ENCODE results near the gene CCDC142. TPM values are rescaled to one million over a fixed set of nuclear protein-coding genes. Genes with fewer than 3 reads are reported as not detected.
"Not testable (repeated sequence)": the region's sequence is repeated elsewhere in the genome, so short reads cannot be mapped to it uniquely, and the experiment has no call there.

The CCDC142 gene
- total RNA-seq, 1 experiment from 2014 or later, result 15.7 TPM

DNA sequence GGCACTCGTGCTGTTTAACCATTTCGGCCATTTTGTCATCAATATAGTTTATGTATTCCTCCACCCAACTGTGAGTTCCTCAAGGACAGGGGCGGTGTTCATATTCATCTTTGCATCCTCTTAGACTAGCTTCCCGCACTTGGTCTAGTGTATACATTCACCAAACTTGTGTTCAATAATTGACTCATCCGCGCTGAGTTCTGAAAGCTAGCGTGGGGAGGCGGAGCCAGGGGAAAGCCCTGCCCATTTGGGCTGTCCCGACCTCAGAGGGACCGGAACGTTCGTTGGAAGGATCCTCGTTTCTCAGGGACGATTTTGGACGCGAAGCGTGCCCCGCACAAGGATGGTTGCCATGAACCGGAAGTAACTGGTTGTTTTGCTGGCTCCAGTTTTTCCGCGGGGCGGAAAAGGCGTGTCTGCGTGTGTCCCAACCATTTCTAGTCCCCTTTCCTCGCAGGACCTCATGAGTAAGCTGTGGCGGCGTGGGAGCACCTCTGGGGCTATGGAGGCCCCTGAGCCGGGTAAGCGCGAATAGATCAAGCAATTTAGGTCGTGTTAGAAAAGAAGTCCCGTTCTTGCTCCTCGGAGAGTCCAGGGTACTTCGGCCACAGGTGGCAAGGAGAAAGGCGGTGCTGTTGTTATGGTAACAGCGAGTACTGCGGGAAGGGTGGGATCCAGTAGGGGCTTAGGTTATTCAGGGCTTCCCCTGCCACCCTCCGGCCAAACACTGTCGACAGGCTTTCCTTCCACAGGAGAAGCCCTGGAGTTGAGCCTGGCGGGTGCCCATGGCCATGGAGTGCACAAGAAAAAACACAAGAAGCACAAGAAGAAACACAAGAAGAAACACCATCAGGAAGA lies 27.9 kb downstream of the CCDC142 start, which contains the start of gene INO80B:
Gene INO80B, plus strand, starts transcription at position 434 of the 858 bp plus-strand sequence. Its CDS starts 30 bp downstream, at position 464.
- peak; percentile 97 for DNase-seq (ENCODE audit: low spot score)
- in situ Hi-C loops (cut with HindIII; ENCODE audit: low sequenced_read_pairs), result no loop called here

DNA sequence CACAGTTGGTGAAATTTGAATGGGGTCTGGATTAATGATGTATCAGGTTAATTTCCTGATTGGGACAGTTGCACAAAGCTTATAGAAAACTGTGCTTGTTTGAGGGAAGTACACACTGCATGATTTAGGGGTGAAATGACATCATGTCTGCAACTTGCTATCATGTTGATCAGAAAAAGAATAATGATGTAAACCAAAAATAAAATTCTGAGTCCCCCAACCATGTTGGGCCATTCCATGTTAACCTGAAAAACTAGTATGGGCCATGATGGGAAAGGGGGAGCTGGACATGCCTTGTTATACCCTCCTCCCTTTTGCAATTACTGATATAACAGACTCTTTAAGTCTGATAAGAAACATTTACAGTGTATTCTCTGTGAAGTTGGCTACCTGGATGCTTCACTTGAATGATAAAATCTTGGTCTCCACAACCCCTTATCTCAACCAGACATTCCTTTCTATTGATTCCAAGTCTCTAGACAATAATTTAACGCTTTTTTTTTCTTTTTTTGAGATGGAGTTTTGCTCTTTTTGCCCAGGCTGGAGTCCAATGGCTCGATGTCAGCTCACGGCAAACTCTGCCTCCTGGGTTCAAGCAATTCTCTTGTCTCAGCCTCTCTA lies 32.1 kb downstream of the CCDC142 start:
- in situ Hi-C loops (cut with HindIII; ENCODE audit: low sequenced_read_pairs), result no loop called here
- no peak for DNase-seq (ENCODE audit: low spot score)

DNA sequence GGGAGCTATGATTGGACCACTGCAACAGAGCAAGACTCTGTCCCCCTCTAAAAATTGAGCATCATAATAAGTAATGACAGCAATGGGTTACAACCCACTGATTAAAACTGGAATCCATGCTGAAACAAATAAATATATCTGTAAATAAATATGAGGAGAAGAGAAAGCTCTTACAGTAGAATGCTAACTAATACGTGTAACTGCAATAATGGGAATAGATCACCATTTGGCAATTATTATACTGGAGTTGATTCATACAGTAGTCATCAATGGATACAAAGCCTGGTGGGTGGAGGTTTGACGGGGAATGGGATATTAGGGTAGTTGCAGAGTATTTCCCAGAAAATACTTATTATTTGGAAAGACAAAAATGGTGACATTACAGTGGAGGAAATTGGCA lies 34.0 kb downstream of the CCDC142 start:
- in situ Hi-C loops (cut with HindIII; ENCODE audit: low sequenced_read_pairs), result no loop called here
- DNase-seq (ENCODE audit: low spot score), result no peak

DNA sequence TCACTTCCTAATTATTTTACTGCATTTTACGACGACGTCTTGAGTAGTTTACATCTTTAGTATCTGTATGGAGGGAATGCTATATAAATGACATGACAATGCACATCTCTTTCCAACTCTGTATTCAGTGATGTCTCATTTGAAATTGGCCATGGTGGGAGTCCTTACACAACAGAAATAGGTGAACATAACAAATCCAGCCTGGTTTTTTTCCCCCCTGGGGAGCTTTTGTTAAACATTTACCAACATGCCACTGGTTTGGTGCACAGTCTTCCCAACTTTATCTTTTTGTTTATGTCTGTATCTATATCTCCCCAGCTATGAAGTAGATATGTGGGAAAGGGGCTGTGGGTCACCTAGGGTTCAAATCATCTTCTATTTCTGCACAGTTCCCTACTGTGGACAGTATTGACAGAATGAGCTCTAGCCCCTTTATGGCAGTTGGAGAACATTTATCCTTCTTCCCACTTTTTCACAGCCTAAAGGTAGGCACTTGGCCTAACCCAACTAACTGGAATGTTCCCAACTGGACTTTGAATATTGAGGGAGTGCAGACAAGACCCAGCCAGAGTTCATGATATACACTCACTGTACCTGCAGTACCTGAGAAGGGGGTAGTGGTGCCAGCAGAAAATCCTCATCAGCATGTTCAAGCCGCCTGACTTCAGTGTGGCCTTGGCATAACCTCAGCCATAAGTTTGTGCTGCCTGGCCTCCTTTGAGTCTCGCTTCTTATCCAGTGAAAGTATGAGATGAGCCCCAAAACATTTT lies 35.4 kb downstream of the CCDC142 start:
- DNase-seq (ENCODE audit: low spot score), result no peak
- in situ Hi-C loops (cut with HindIII; ENCODE audit: low sequenced_read_pairs), result no loop called here

DNA sequence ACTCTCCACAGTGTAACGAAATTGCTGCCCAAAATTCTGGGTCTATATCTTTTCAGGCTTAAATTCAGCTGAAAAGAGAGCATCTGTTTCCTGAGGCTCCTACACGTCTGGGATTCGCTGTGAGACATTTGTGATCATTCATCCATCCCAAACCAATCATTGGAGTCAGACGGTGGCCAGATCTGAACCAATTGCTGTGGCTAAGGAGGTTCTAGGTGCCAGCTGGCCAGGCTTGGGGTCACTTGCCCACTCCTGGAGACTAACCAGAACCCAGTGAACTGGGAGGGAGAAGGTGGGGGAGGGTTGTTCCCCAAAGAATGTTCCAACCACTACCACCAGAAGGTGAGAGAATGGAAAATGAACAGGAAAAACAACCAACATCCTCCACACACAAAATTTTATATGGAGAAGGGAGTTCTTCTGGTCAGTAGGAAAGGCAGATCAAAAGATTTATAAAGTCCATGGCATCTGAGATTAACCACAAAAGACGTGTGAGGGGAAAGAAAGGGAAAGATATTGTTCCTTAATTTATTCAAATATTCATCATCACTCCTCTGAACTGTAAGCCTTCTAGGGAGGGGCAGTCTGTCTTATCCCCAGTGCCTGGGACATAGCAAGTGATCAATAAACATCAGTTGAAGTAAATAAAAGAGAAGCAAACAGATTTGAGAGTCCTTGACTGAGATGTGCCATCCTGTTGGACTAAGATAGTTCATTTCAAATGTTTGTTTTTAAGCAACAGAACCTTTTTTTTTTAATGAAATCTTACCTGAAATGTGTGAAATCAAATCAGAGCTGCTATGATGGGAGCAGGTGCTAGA lies 38.1 kb downstream of the CCDC142 start:
- in situ Hi-C loops (cut with HindIII; ENCODE audit: low sequenced_read_pairs), result no loop called here
- DNase-seq (ENCODE audit: low spot score), result no peak

DNA sequence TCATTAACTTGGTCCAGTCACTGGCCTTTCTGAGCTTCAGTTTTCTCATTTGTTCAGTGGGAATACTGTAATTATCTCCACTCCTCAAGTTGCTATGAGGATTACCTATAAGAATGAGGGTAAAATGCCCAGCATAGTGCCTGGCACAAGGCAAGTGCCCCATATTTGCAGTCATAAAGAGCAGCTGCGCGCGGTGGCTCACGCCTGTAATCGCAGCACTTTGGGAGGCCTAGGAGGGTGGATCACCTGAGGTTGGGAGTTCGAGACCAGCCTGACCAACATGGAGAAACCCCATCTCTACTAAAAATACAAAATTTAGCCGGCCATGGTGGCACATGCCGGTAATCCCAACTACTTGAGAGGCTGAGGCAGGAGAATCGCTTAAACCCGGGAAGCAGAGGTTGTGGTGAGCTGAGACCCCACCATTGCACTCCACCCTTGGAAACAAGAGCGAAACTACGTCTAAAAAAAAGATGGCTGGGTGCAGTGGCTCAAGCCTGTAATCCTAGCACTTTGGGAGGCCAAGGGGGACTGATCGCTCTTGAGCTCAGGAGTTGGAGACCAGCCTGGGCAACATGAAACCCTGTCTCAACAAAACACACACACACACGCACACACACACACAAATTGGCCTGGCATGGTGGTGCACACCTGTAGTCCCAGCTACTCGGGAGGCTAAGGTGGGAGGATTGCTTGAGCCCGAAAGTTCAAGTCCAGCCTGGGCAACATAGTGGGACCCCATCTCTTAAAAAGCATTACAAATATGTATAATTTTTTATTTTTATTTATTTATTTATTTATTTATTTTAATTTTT lies 40.1 kb downstream of the CCDC142 start:
- in situ Hi-C loops (cut with HindIII; ENCODE audit: low sequenced_read_pairs), result not testable (repeated sequence)

DNA sequence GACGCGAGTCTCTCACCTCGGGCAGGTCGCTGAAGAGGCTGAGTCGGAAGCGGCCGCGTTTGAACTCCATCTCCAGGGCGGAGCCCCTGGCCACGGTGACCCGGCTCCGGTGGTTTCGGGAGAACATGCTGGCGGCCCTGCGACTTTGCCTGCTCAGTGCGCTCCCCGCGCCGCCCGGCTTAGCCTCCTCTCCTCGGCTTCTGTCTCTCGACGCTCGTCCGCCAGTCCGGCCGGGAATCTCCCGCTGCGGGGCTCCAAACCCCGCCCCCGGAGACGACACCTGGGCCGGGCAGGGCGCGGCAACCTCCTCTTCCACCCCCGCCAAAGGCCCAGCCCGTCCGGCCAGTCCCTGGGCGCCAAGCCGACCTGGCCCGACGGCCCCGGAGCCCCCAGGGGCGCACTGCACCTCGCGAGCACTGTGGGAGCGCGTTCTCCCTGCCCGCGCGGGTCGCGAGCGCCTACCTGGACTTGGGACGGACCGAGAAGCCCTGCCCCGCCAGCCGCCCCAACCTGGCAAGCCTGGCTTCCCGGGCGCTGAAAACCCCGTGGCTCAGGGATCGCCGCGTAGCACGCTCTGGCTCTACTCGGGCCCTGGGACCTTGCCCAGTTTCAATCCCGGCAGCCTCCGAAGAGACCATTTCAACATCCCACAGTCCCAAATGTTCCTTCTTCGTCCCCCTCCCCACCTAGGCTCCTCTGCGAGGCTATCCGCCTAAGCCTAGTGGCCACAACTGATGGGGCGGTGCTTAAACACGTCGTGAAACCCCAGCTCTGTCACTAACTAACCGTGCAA lies 40.9 kb downstream of the CCDC142 start, which contains the start of gene RTKN:
Gene RTKN, minus strand, starts transcription at position 248 of the 793 bp plus-strand sequence. Its CDS starts 121 bp downstream, at position 127.
- peak; percentile 29 for DNase-seq (ENCODE audit: low spot score)
- in situ Hi-C loops (cut with HindIII; ENCODE audit: low sequenced_read_pairs), result no loop called here

More for the DNA sequence above, 40.1 kb downstream of the CCDC142 start:
- DNase-seq (ENCODE audit: low spot score), result not testable (repeated sequence)

DNA sequence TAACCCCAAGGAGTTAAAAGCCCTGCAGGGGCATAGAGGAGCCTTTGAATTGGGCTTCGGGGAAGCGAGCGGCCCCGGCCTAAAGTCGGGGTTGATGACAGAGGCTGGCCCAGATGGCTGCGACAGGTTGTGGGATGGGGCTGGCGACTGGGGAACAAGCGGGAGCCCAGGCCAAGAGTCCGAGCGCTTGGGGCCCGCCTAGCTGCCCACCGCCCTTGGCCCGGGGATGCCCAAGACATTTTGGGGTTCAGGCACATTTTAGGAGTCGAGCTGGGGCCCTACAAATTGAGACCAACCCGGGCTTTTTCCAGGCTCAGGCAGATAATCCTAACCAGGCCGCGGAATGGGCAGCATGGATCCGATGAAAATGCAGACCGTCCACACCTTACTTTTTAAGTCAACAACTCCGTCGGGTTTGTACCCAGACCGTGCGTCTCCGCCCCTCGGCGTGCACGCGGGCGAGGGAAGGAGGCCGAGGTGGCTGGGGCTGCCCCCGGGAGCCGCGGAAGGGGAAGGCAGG lies 41.6 kb downstream of the CCDC142 start:
- DNase-seq (ENCODE audit: low spot score), result no peak

DNA sequence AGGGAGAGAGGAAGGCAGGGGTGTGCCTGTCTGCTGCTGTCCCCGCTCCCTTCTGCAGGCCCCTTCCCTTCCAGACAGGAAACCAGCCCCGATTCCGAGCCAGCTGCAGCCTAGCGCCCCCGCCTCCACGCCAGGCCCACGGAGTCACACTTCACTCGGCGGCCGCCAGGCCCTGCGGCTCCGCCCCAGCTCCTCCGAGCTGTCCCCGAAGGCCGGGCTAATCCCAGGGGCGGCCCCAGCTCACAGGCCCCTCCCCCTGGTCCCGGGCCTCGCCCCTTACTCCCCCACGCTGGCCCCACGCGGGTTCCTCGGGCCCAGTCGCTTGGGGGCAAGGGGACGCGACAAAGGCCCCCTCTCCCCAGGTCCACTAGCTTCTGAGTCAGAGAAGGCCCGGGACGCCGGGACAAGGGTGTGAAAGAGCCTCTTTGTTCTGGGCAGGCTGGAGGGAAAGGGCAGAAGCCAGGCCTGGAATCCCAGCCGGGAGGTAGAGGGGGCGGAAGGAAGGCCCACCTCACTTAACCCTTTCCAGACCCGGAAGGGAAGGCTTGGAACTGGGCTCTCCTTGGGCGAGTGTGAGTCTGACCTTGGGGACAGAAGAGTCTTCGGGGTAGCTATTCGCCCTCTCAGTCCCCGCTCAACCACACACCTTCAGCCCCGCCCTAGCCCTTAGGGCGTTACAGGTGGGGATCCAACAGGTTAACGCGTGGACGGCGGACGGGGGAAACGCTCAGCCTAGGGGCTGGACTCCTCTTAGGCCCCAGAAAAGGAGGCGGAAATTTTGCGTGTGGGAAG lies 42.2 kb downstream of the CCDC142 start:
- in situ Hi-C loops (cut with HindIII; ENCODE audit: low sequenced_read_pairs), result no loop called here
- peak; percentile 53 for DNase-seq (ENCODE audit: low spot score)

More for the DNA sequence above, 41.6 kb downstream of the CCDC142 start:
- in situ Hi-C loops (cut with HindIII; ENCODE audit: low sequenced_read_pairs), result no loop called here

DNA sequence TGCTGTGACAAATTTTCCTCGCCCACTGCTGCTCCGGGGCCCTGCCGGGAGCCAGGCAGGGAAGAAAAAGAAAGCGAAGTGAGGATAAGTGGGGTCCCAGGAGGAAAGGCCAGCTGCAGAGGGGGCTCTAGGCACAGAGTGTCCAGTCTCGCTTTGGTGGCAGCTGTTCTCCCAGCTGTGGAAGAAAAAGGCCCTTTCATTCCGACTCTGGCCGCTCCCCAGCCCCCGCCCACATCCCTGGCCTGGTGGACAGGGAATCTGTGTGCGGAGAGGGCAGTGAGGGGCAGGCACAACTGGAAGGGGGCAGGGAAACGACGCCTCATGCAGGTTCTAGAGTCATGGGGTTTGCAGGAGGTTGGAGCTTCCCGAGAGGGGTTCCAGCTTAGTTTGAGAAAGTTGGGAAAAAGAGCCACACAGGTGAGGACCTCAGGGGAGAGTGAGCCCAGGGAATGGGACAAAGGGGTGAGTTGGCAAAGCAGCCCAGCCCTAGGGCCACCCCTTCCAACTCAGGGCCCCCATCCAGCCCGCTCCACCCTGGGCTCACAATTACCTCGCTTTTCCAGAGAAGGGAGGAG lies 42.9 kb downstream of the CCDC142 start:
- no peak for DNase-seq (ENCODE audit: low spot score)

DNA sequence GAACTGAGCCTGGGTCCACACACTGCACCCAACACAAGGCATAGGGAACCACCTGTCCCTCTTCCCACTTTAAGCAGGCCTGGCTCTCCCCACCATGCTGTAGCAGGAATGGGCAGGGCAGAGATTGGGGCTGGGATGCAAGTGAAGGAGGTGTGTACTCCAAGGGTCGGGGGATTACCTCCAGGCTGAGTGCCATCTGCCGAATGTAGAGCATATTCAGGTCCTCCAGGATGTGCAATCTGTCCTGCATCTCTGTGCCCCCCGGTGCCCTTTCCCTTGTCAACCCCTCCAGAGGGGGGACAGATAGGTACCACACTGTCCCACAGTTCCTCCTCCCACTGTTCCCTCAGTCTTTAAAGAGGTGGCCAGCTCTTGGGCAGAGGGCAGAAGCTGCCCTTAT lies 43.4 kb downstream of the CCDC142 start:
- in situ Hi-C loops (cut with HindIII; ENCODE audit: low sequenced_read_pairs), result no loop called here
- no peak for DNase-seq (ENCODE audit: low spot score)

More for the DNA sequence above, 42.9 kb downstream of the CCDC142 start:
- in situ Hi-C loops (cut with HindIII; ENCODE audit: low sequenced_read_pairs), result no loop called here

DNA sequence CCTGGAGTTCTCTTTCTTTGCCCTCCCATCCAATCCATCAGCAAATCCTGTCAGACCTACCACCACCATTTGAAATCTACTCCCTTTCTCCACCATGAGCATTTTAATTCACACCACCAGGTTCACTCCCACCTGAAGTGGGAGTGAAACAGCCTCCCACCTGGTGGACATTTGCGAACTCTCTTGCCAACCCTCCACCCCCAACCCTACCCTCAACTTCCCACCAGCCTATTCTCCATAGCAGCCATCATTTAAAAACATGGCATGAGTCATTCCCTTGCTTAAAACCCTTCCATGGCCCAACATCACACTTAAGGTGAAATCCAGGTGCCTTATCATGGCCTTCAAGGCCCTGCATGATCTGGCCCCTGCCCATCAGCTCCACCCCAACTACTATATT lies 44.5 kb downstream of the CCDC142 start:
- in situ Hi-C loops (cut with HindIII; ENCODE audit: low sequenced_read_pairs), result no loop called here
- no peak for DNase-seq (ENCODE audit: low spot score)

DNA sequence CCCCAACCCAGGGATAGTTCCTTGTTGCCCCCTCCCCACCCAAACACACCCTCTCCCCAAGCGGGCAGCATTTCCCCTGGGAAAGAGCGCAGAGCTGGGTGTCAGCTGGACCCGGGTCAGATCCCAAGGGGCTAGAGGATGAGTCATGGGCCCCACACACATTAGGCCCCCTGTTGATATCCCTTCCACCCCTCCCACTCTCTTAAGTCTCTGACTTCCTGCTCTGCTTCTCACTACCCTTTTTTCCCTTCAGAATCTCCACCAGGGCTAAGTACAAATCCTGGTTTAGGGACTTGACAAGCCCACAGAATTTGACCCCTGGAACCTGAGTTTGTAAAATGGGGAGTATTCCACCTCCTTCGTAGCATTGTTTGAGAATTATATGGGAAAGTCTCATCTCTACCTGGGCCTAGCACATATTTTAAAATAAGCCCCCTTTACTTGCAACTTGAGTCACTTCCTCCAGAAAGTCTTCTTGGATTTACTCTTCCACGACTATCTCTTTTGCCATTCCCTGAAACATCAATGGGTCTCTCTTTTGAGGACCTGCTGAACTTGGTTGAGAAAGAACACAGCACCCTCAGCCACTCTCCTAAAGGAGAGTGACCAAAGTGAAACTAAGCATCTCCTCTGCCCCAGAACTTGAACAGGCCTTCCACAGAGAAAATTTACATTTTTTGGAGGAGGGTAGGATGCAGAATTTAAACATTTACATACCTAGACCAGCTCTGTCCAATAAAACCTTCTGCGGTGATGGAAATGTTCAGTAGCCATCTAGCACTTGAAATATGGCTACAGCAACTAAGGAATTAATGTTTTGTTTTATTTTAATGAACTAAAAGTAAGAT lies 45.7 kb downstream of the CCDC142 start:
- in situ Hi-C loops (cut with HindIII; ENCODE audit: low sequenced_read_pairs), result no loop called here
- DNase-seq (ENCODE audit: low spot score), result no peak

DNA sequence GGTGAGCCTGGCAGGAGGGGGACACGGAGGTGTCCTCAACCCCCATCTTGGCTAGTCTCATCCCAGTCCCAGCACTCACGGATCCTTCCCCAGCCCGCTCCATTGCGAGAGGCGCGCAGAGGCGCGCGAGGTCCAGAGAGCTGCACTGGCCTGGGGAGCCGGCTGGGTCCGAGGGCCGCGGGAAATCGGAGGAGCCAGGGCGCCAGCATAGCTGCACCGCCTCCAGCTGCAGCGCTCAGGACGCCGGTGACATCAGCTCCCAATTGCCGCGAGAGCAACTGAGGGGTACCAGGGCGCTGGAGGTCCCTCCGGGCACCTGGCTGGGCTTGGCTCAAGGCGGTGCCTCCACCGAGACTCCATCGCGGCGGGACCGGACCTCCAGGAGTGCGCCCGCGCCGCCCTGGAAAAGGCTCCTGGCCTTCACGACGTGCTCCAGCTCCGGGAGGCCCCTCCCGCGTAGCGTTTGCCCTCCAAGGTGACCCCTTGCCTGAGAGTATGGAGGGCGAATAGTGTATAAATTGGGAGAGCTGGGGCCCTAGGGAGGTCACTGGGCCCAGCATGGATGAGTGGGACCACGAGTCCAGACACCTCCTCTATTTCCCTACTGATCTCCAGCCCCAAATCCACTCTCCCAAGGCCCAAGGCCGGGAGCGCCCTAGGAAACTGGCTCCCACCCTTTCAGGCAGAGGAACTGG lies 46.5 kb downstream of the CCDC142 start:
- DNase-seq (ENCODE audit: low spot score), result no peak
- in situ Hi-C loops (cut with HindIII; ENCODE audit: low sequenced_read_pairs), result no loop called here

DNA sequence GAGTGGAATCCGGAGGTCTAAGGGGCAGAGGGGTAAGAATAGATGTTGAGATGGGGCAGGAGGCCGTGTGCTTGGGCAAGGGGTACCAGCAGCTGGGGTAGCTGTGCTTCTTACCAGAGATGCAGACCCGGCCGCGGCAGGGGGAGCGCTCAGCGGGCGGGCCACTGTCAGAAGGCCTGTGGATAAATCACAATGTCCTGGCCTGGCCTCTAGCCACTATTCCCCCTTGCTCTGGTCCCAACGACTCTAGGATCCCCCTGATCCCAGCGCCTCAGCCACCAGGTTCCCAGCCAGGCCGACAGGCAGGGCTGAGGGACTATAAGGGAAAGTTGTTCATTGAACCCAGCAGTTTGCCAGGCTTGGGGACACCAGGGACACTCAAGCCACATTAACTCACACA lies 52.3 kb downstream of the CCDC142 start:
- in situ Hi-C loops (cut with HindIII; ENCODE audit: low sequenced_read_pairs), result no loop called here
- DNase-seq (ENCODE audit: low spot score), result no peak

Measured in G401 (cell line).